22Rv1 (cell line): ENCODE results near the gene C19orf25.

ENCODE experiments used
- H3K27ac ChIP-seq: fragments of 450-650 bp; 2 replicates; pipeline ENCODE4 v1.5.1; 2017
- CTCF ChIP-seq: fragments of 450-650 bp; IDR thresholded peaks from 2 replicates; pipeline ENCODE4 v1.5.1; 2017; ENCODE audit warnings: mild to moderate bottlenecking
- ZFX ChIP-seq: fragments of 450-650 bp; IDR thresholded peaks from 2 replicates; pipeline ENCODE4 v1.6.1; 2017; ENCODE audit warnings: antibody characterized with exemption, borderline replicate concordance

C19orf25 gene

GRCh38 chr19:1481893-1482360, 2.9 kb upstream of the C19orf25 start:
- TF ChIP-seq CTCF, result no peak
- TF ChIP-seq ZFX, result no peak
- no peak overlapping the region for H3K27ac ChIP-seq

GRCh38 chr19:1481224-1481892, 2.3 kb upstream of the C19orf25 start:
- TF ChIP-seq CTCF (no peak), ZFX (no peak)

GRCh38 chr19:1477056-1477455, 2.0 kb downstream of the C19orf25 start:
- H3K27ac ChIP-seq, result peak overlapping the region; percentile 8; the same call in 1 of the 2 replicates

More at GRCh38 chr19:1481224-1481892, 2.3 kb upstream of the C19orf25 start:
- no peak overlapping the region for H3K27ac ChIP-seq

GRCh38 chr19:1475751-1476437, 3.1 kb downstream of the C19orf25 start:
- no peak overlapping the region for H3K27ac ChIP-seq
- TF ChIP-seq ZFX, result no peak
- TF ChIP-seq CTCF, result no peak

- no peak overlapping the region for H3K27ac ChIP-seq
- TF ChIP-seq CTCF (no peak), ZFX (no peak)
Measured at GRCh38 chr19:1474765-1475351, 4.2 kb downstream of the C19orf25 start.

- no peak overlapping the region for H3K27ac ChIP-seq
- no peak for TF ChIP-seq CTCF
- no peak for TF ChIP-seq ZFX
Measured at GRCh38 chr19:1474011-1474764, 4.8 kb downstream of the C19orf25 start.

- no peak overlapping the region for H3K27ac ChIP-seq
- TF ChIP-seq CTCF, result no peak
- no peak for TF ChIP-seq ZFX
Measured at GRCh38 chr19:1473085-1473851, 5.7 kb downstream of the C19orf25 start.
